ENCODE measurements around the gene SORCS2. TPM values are rescaled to one million over a fixed set of nuclear protein-coding genes. Genes with fewer than 3 reads are reported as not detected.

Gene SORCS2
- total and polyA plus RNA-seq, 2 of the 8 experiments (the other 6 are each of a cell fraction or from before 2014, with no cell fraction given): 0.36 to 1.8 TPM

DNA sequence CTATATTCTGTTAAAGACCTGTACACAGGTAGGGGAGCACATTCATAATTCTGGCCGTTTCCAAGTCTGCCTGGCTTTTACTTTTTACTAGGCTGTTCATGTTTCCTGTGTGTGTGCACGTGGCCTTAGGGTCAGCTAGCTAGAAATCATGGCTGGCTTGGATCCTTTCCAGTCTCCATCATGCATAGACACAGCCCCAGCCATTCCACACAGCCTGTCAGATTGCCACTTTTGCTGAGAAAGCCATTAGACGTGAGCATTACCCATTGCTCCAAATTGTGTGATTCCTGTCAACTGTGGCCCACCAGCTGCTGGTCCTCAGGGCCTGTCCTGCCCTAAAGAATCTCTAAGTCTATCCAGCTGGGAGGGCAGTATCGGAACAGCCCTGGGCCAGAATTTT lies 11.4 kb upstream of the SORCS2 start:
- Histone ChIP-seq H3K27me3 (replicated peaks in 1 of 4; ENCODE audit: control insufficient read depth in 3 of 4, extremely low read depth in 1 of 4, insufficient read depth in 3 of 4, low read length in 3 of 4) (no peaks in the 10 kb centered on the region), H3K36me3 (ENCODE audit: control insufficient read depth in 2 of 4, insufficient read depth in 4 of 4, low read length in 3 of 4) (no peaks in the 10 kb centered on the region), H3K56ac (replicated peaks; ENCODE audit: insufficient read length, low read depth, low read length) (no peak overlapping the region), H2BK120ac (replicated peaks; ENCODE audit: low read depth, low read length) (no peak overlapping the region), H3K9ac (replicated peaks in 1 of 4; ENCODE audit: extremely low read depth in 1 of 4, low read depth in 3 of 4, low read length in 3 of 4) (no peak overlapping the region), H3K79me1 (ENCODE audit: low read depth, low read length) (no peaks in the 10 kb centered on the region; the same call in 1 of the 2 replicates), H3K27ac (ENCODE audit: low read depth, low read length) (no peak overlapping the region), H3K14ac (ENCODE audit: insufficient read length) (no peak overlapping the region), H4K5ac (ENCODE audit: insufficient read length, low read depth, low read length) (no peak overlapping the region), H2BK5ac (ENCODE audit: low read depth, low read length) (no peak overlapping the region), H4K91ac (replicated peaks; ENCODE audit: insufficient read length, low read length) (no peak overlapping the region), H3K18ac (ENCODE audit: extremely low read depth, low read length) (no peak overlapping the region), H4K20me1 (replicated peaks in 1 of 2; ENCODE audit: control insufficient read depth in 1 of 2, insufficient read depth in 2 of 2, low read length in 2 of 2) (no peaks in the 10 kb centered on the region), H2BK12ac (ENCODE audit: low read depth, low read length) (no peak overlapping the region), H3K23ac (ENCODE audit: insufficient read length) (no peak overlapping the region), H3K9me3 (ENCODE audit: insufficient read depth in 2 of 2, low read depth in 1 of 2, low read length in 1 of 2) (0 out of 4 replicates have a peak, but pooled peaks cover 0 to 2% of the 10 kb centered on the region in 2 experiments), H4K8ac (ENCODE audit: extremely low read depth, insufficient read depth, low read length) (no peak overlapping the region), H2BK15ac (ENCODE audit: low read length) (no peak overlapping the region), H3K79me2 (ENCODE audit: control insufficient read depth in 1 of 2, insufficient read depth in 2 of 2, low read length in 2 of 2) (no peaks in the 10 kb centered on the region), H3K4ac (replicated peaks; ENCODE audit: insufficient read length, low read depth, low read length) (no peak overlapping the region), H3K23me2 (ENCODE audit: low read depth, low read length) (peaks cover 4% of the 10 kb centered on the region; the same call in 1 of the 2 replicates), H2AFZ (ENCODE audit: low read length) (no peak overlapping the region), H3K4me2 (ENCODE audit: insufficient read depth in 1 of 2, low read depth in 2 of 2, low read length in 2 of 2) (no peak overlapping the region), H2AK5ac (ENCODE audit: low read depth, low read length) (no peak overlapping the region), H3K4me3 (ENCODE audit: extremely low read depth in 1 of 4, insufficient read depth in 2 of 4, low read depth in 3 of 4, low read length in 4 of 4) (no peak overlapping the region), H2BK20ac (ENCODE audit: low read length) (no peak overlapping the region), H3K4me1 (replicated peaks in 1 of 4; ENCODE audit: control insufficient read depth in 3 of 4, insufficient read depth in 4 of 4, low read length in 3 of 4) (no peaks in the 10 kb centered on the region)
- ChIA-PET POLR2A (ENCODE audit: partially characterized antibody) (no interaction called here), CTCF (ENCODE audit: partially characterized antibody) (interaction anchor here (1.2 kb wide), 1 partner anchor 10 kb away, joined by 4 read pairs; no protein-coding TSS in a partner anchor)
- DNase-seq (ENCODE audit: low read depth in 1 of 2, low spot score in 2 of 2): no peak
- 83% methylated on average over 4 of the region's 4 CpGs; no CpG with 5 or more reads in 1 of the 2 experiments for WGBS, 2 experiments (ENCODE audit: extremely low coverage in 1 of 2, insufficient coverage in 1 of 2, insufficient read length in 1 of 2, insufficient replicate concordance in 2 of 2, low coverage in 1 of 2, low lambda C conversion rate in 2 of 2, missing lambda C conversion rate in 1 of 2)
- TF ChIP-seq KDM4A (IDR thresholded peaks at IDR 0.05; ENCODE audit: low read depth, low read length, severe bottlenecking) (no peak), JUN (IDR thresholded peaks at IDR 0.05; ENCODE audit: low read depth, low read length) (no peak), GABPA (IDR thresholded peaks at IDR 0.05; ENCODE audit: borderline replicate concordance, insufficient read depth, low read length) (no peak), GTF2F1 (IDR thresholded peaks at IDR 0.05; ENCODE audit: borderline replicate concordance, low read depth, low read length) (no peak), CBX8 (IDR thresholded peaks at IDR 0.05; ENCODE audit: borderline replicate concordance, low read depth, low read length) (no peak), RNF2 (IDR thresholded peaks at IDR 0.05; ENCODE audit: borderline replicate concordance, low read depth, low read length, missing control alignments, poor library complexity, severe bottlenecking) (no peak), TAF1 (IDR thresholded peaks at IDR 0.05; ENCODE audit: low read depth, low read length) (no peak), SRF (IDR thresholded peaks at IDR 0.05; ENCODE audit: low read depth, low read length) (no peak), NRF1 (IDR thresholded peaks at IDR 0.05; ENCODE audit: low read depth, low read length) (no peak)
- no peak for FAIRE-seq
